Putamen (tissue), 1 donor: Measurements from ENCODE around the gene ABHD2.
"Not testable (repeated sequence)": the region's sequence is repeated elsewhere in the genome, so short reads cannot be mapped to it uniquely, and the experiment has no call there.

Experiments used
- DNase-seq: peaks from one replicate; pipeline ENCODE4 v3.0.0-alpha.2; 2016; ENCODE audit warnings: low spot score

The ABHD2 gene

GRCh38 chr15:89227425-89227824, 139.2 kb downstream of the ABHD2 start:
- no peak for DNase-seq

GRCh38 chr15:89230277-89230676, 142.0 kb downstream of the ABHD2 start:
- no peak for DNase-seq

- no peak for DNase-seq
Measured at GRCh38 chr15:89231832-89232231, 143.6 kb downstream of the ABHD2 start.

- not testable (repeated sequence) for DNase-seq
Measured at GRCh38 chr15:89239883-89240810, 151.9 kb downstream of the ABHD2 start.

GRCh38 chr15:89243046-89243690, 154.9 kb downstream of the ABHD2 start:
- no peak for DNase-seq

GRCh38 chr15:89243691-89244573, 155.7 kb downstream of the ABHD2 start, which contains the start of gene FANCI:
FANCI (plus strand) TSS chr15:89243979; CDS start chr15:89247648, 3,669 bp downstream.
- DNase-seq, result peak; percentile 92

- DNase-seq, result no peak
Measured at GRCh38 chr15:89244574-89244903, 156.3 kb downstream of the ABHD2 start.

GRCh38 chr15:89247446-89247845, 159.2 kb downstream of the ABHD2 start:
- DNase-seq, result no peak

- DNase-seq, result no peak
Measured at GRCh38 chr15:89248584-89248983, 160.3 kb downstream of the ABHD2 start.

GRCh38 chr15:89250142-89250541, 161.9 kb downstream of the ABHD2 start:
- DNase-seq, result not testable (repeated sequence)
